NCI-H446 treated with DMSO at 0.1 percent for 48 hours (cell line): ENCODE data around the gene UCK2.

ENCODE experiments used
- DNase-seq: peaks from one replicate; lab custom pipeline; 2025; lab: John Stamatoyannopoulos, UW

Gene UCK2

GRCh38 chr1:165938844-165939243 lies 111.4 kb downstream of the UCK2 start:
- DNase-seq = no peak

GRCh38 chr1:165941531-165941930 lies 114.1 kb downstream of the UCK2 start:
- no peak for DNase-seq

GRCh38 chr1:165942062-165942461 lies 114.6 kb downstream of the UCK2 start:
- DNase-seq = no peak

GRCh38 chr1:165942927-165943597 lies 115.6 kb downstream of the UCK2 start:
- DNase-seq = no peak

- no peak for DNase-seq
Observed at GRCh38 chr1:165945911-165946310, 118.5 kb downstream of the UCK2 start.

GRCh38 chr1:165947797-165948455 lies 120.5 kb downstream of the UCK2 start:
- no peak for DNase-seq

GRCh38 chr1:165949335-165950130 lies 122.1 kb downstream of the UCK2 start:
- DNase-seq = no peak

- no peak for DNase-seq
Observed at GRCh38 chr1:165954940-165955339, 127.5 kb downstream of the UCK2 start.

- DNase-seq = no peak
Observed at GRCh38 chr1:165958306-165958705, 130.9 kb downstream of the UCK2 start.

GRCh38 chr1:165960136-165960535 lies 132.7 kb downstream of the UCK2 start:
- DNase-seq = no peak

- DNase-seq = no peak
Observed at GRCh38 chr1:165960881-165961280, 133.5 kb downstream of the UCK2 start.
